BLaER1 treated with 17β-estradiol and CSF1 and Interleukin-3, amounts not matched to agents 10 nM and 100 nM (cell line): ENCODE data around the gene ATP2A3.
"Not testable (repeated sequence)": the region's sequence is repeated elsewhere in the genome, so short reads cannot be mapped to it uniquely, and the experiment has no call there.

ENCODE experiments used
- H3K27ac ChIP-seq, 11 experiments: shearing (Covaris generic); formaldehyde crosslinking; 2 replicates each; pipeline ENCODE4 v1.8.1; 2022
- H3K27me3 ChIP-seq, 11 experiments: shearing (Covaris generic); formaldehyde crosslinking; 2 replicates each; pipeline ENCODE4 v1.8.1; 2022
- H3K36me3 ChIP-seq, 11 experiments: shearing (Covaris generic); formaldehyde crosslinking; 2 replicates each; pipeline ENCODE4 v1.8.1; 2022
- H3K4me1 ChIP-seq, 10 experiments: shearing (Covaris generic); formaldehyde crosslinking; 2 replicates each; pipeline ENCODE4 v1.8.1; 2022
- H3K4me2 ChIP-seq, 11 experiments: shearing (Covaris generic); formaldehyde crosslinking; 2 replicates each; pipeline ENCODE4 v1.8.1; 2022
- H3K4me3 ChIP-seq, 10 experiments: shearing (Covaris generic); formaldehyde crosslinking; 2 replicates each; pipeline ENCODE4 v1.8.1; 2022
- H3K9ac ChIP-seq, 11 experiments: shearing (Covaris generic); formaldehyde crosslinking; 2 replicates each; pipeline ENCODE4 v1.8.1; 2022
- H3K9me3 ChIP-seq, 11 experiments: shearing (Covaris generic); formaldehyde crosslinking; replicated peaks in 1 of 11; 2 replicates each; pipeline ENCODE4 v1.8.1; 2022
- H4K20me1 ChIP-seq, 11 experiments: shearing (Covaris generic); formaldehyde crosslinking; 2 replicates each; pipeline ENCODE4 v1.8.1; 2022
- Cebpa-rat ChIP-seq, 11 experiments: shearing (Covaris generic); IDR thresholded peaks; 2 replicates each; pipeline ENCODE4 v1.8.1; 2022

ATP2A3 gene

GRCh38 chr17:3995067-3995466 lies 30.8 kb upstream of the ATP2A3 start:
- H3K27me3 ChIP-seq: no peaks in the 10 kb centered on the region
- H3K9me3 ChIP-seq: peaks cover 17 to 31% (median 27%) of the 10 kb centered on the region in 11 experiments
- H3K9ac ChIP-seq: no peak overlapping the region
- peaks cover 0 to 4% (median 0%) of the 10 kb centered on the region in 10 experiments; a peak in 1 of 20 replicates for H3K4me1 ChIP-seq
- H3K4me3 ChIP-seq: no peak overlapping the region
- H3K4me2 ChIP-seq: no peak overlapping the region
- no peak for TF ChIP-seq Cebpa-rat (IDR thresholded peaks at IDR 0.05)
- H3K36me3 ChIP-seq: no peaks in the 10 kb centered on the region
- H3K27ac ChIP-seq: no peak overlapping the region
- H4K20me1 ChIP-seq: no peaks in the 10 kb centered on the region

- H3K4me2 ChIP-seq: no peak overlapping the region
- no peak overlapping the region for H3K9ac ChIP-seq
- no peaks in the 10 kb centered on the region for H3K36me3 ChIP-seq
- H3K9me3 ChIP-seq: peaks cover 17 to 31% (median 27%) of the 10 kb centered on the region in 11 experiments
- peaks cover 0 to 4% (median 0%) of the 10 kb centered on the region in 10 experiments; a peak in 1 of 20 replicates for H3K4me1 ChIP-seq
- no peaks in the 10 kb centered on the region for H4K20me1 ChIP-seq
- no peak overlapping the region for H3K4me3 ChIP-seq
- H3K27ac ChIP-seq: no peak overlapping the region
- H3K27me3 ChIP-seq: no peaks in the 10 kb centered on the region
- TF ChIP-seq Cebpa-rat (IDR thresholded peaks at IDR 0.05): no peak
Measured at GRCh38 chr17:3994221-3994576, 30.0 kb upstream of the ATP2A3 start.

- Histone ChIP-seq H3K36me3 (no peaks in the 10 kb centered on the region), H3K27me3 (no peaks in the 10 kb centered on the region), H4K20me1 (no peaks in the 10 kb centered on the region), H3K4me3 (no peak overlapping the region), H3K9ac (no peak overlapping the region), H3K4me1 (peaks cover 0 to 4% (median 0%) of the 10 kb centered on the region in 10 experiments; a peak in 1 of 20 replicates), H3K27ac (no peak overlapping the region), H3K9me3 (peaks cover 17 to 31% (median 27%) of the 10 kb centered on the region in 11 experiments), H3K4me2 (no peak overlapping the region)
- no peak for TF ChIP-seq Cebpa-rat (IDR thresholded peaks at IDR 0.05)
Measured at GRCh38 chr17:3993493-3994220, 29.4 kb upstream of the ATP2A3 start.

- H4K20me1 ChIP-seq: no peaks in the 10 kb centered on the region
- no peak for TF ChIP-seq Cebpa-rat (IDR thresholded peaks at IDR 0.05)
- no peak overlapping the region for H3K27ac ChIP-seq
- no peak overlapping the region for H3K9ac ChIP-seq
- H3K4me1 ChIP-seq: peaks cover 0 to 4% (median 0%) of the 10 kb centered on the region in 10 experiments; a peak in 3 of 20 replicates
- H3K4me2 ChIP-seq: no peak overlapping the region
- peaks cover 11 to 26% (median 17%) of the 10 kb centered on the region in 11 experiments for H3K9me3 ChIP-seq
- H3K4me3 ChIP-seq: no peak overlapping the region
- H3K36me3 ChIP-seq: no peaks in the 10 kb centered on the region
- H3K27me3 ChIP-seq: no peaks in the 10 kb centered on the region
Measured at GRCh38 chr17:3992370-3992769, 28.1 kb upstream of the ATP2A3 start.

GRCh38 chr17:3991699-3992098 lies 27.5 kb upstream of the ATP2A3 start:
- not testable (repeated sequence) for H3K36me3 ChIP-seq, H4K20me1 ChIP-seq, H3K4me1 ChIP-seq, H3K27me3 ChIP-seq, H3K27ac ChIP-seq, H3K9ac ChIP-seq, H3K4me3 ChIP-seq
- 0 out of 22 replicates have a peak overlapping the region, but pooled peaks of 1 of the 11 experiments have one; percentile 2 for H3K4me2 ChIP-seq
- H3K9me3 ChIP-seq: peaks cover 8 to 24% (median 17%) of the 10 kb centered on the region in 11 experiments

- Histone ChIP-seq H3K9me3 (peaks cover 8 to 20% (median 16%) of the 10 kb centered on the region in 11 experiments), H3K4me1 (peaks cover 0 to 18% (median 15%) of the 10 kb centered on the region in 10 experiments; a peak in 16 of 20 replicates), H3K27ac (no peak overlapping the region), H4K20me1 (no peaks in the 10 kb centered on the region), H3K4me2 (no peak overlapping the region), H3K9ac (no peak overlapping the region), H3K4me3 (no peak overlapping the region), H3K27me3 (no peaks in the 10 kb centered on the region), H3K36me3 (no peaks in the 10 kb centered on the region)
- no peak for TF ChIP-seq Cebpa-rat (IDR thresholded peaks at IDR 0.05)
Measured at GRCh38 chr17:3990386-3991127, 26.3 kb upstream of the ATP2A3 start.

GRCh38 chr17:3989041-3989886 lies 25.0 kb upstream of the ATP2A3 start:
- H4K20me1 ChIP-seq: no peaks in the 10 kb centered on the region
- H3K9me3 ChIP-seq: peaks cover 0 to 10% (median 4%) of the 10 kb centered on the region in 11 experiments; a peak in 5 of 22 replicates
- no peaks in the 10 kb centered on the region for H3K27me3 ChIP-seq
- no peak overlapping the region for H3K4me2 ChIP-seq
- H3K4me1 ChIP-seq: peaks cover 4 to 24% (median 18%) of the 10 kb centered on the region in 10 experiments
- no peaks in the 10 kb centered on the region for H3K36me3 ChIP-seq
- H3K4me3 ChIP-seq: no peak overlapping the region
- 0 out of 22 replicates have a peak overlapping the region, but pooled peaks of 1 of the 11 experiments have one; percentile 2 for H3K27ac ChIP-seq
- TF ChIP-seq Cebpa-rat (IDR thresholded peaks at IDR 0.05): no peak
- no peak overlapping the region for H3K9ac ChIP-seq

- Histone ChIP-seq H3K4me3 (no peak overlapping the region), H3K27ac (0 out of 22 replicates have a peak overlapping the region, but pooled peaks of 1 of the 11 experiments have one; percentile 2), H3K4me2 (no peak overlapping the region), H3K36me3 (no peaks in the 10 kb centered on the region), H3K9me3 (peaks cover 0 to 10% (median 4%) of the 10 kb centered on the region in 11 experiments; a peak in 5 of 22 replicates), H3K9ac (no peak overlapping the region), H3K4me1 (peaks cover 12 to 32% (median 26%) of the 10 kb centered on the region in 10 experiments), H3K27me3 (no peaks in the 10 kb centered on the region), H4K20me1 (no peaks in the 10 kb centered on the region)
- TF ChIP-seq Cebpa-rat (IDR thresholded peaks at IDR 0.05): no peak
Measured at GRCh38 chr17:3988297-3989040, 24.2 kb upstream of the ATP2A3 start.
